Fibroblast of lung (primary cell): ENCODE results near the gene CLSTN2.

ENCODE experiments used
- CTCF ChIP-seq, 2 donors: IDR thresholded peaks in 1 of 2; conservative IDR thresholded peaks in 1 of 2; 1 replicate in 1 of 2; 2 replicates in 1 of 2; pipeline ENCODE4 v1.5.1; 2011 to 2012; ENCODE audit warnings: low read length in 2 of 2, control low read depth in 1 of 2, inconsistent platforms in 1 of 2, low read depth in 1 of 2, mild to moderate bottlenecking in 1 of 2
- EZH2 ChIP-seq: IDR thresholded peaks from 2 replicates; pipeline ENCODE4 v1.5.1; 2012; ENCODE audit warnings: low read length, control low read depth, mild to moderate bottlenecking; ENCODE audit errors: missing control alignments

- TF ChIP-seq CTCF (conservative IDR thresholded peaks at IDR 0.05 in 1 of 2, IDR thresholded peaks at IDR 0.05 in 1 of 2; ENCODE audit: low read depth in 1 of 2, low read length in 2 of 2) (no peak), EZH2 (no peak)
Measured at GRCh38 chr3:140430494-140430893, 495.5 kb downstream of the CLSTN2 start.
